ENCODE measurements around the gene CMTM8. TPM values are rescaled to one million over a fixed set of nuclear protein-coding genes. Genes with fewer than 3 reads are reported as not detected.

The CMTM8 gene
- total and polyA plus RNA-seq, 2 of the 8 experiments (the other 6 are each of a cell fraction or from before 2014, with no cell fraction given): 10.5 to 22.4 TPM

DNA sequence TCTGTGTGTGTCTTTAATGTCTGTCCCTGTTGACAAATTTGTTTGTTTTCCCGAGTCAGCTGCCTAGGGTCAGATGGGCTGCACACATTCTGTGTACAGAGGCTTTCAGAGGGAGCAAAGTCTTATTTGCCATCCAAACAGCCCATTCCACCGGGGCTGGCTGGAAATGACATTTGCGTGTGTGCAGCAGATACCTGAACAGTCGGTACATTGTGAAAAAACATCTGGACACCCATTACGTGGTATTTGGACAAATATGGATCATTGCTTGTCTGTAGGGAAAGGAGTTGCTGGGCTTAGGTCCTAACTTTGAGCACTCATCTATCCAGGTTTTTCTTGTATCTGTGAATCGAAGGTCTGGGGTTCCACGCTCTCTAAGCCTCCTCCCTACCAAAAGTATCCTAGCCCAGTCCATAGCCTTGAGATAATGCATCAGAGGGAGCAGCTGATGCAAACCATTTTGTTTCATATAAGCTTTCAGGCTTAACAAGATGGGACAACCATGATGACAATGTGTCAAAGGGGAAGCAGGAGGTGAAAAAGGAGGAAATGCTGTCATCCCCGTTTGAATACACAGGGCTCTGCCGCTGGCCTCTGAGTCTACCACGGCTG lies 22.2 kb upstream of the CMTM8 start (continued):
- no peak for TF ChIP-seq CBX8 (IDR thresholded peaks at IDR 0.05; ENCODE audit: borderline replicate concordance, low read depth, low read length)
